WTC11 (cell line): ENCODE measurements around the gene KCNJ14.

ENCODE experiments used
- IRF2 ChIP-seq: sonication (generic); formaldehyde crosslinking; IDR thresholded peaks from 2 replicates; pipeline ENCODE4 v1.8.0; 2022; ENCODE audit warnings: low read depth, missing genetic modification reagents, borderline replicate concordance
- JUN ChIP-seq: sonication (generic); formaldehyde crosslinking; IDR thresholded peaks from 2 replicates; pipeline ENCODE4 v1.8.0; 2023; ENCODE audit warnings: mild to moderate bottlenecking, missing genetic modification reagents
- SMAD3 ChIP-seq: sonication (generic); formaldehyde crosslinking; IDR thresholded peaks from 2 replicates; pipeline ENCODE4 v1.8.0; 2022; ENCODE audit warnings: missing genetic modification reagents, mild to moderate bottlenecking, borderline replicate concordance
- TCF7 ChIP-seq: sonication (generic); formaldehyde crosslinking; IDR thresholded peaks from 2 replicates; pipeline ENCODE4 v1.8.0; 2022; ENCODE audit warnings: mild to moderate bottlenecking, low read depth, missing genetic modification reagents, moderate library complexity
- ZNF232 ChIP-seq: sonication (generic); formaldehyde crosslinking; IDR thresholded peaks from 2 replicates; pipeline ENCODE4 v1.8.0; 2022; ENCODE audit warnings: mild to moderate bottlenecking, missing genetic modification reagents
- ZNF317 ChIP-seq: sonication (generic); formaldehyde crosslinking; IDR thresholded peaks from 2 replicates; pipeline ENCODE4 v1.8.1; 2023; ENCODE audit warnings: low read depth, mild to moderate bottlenecking, moderate library complexity, missing genetic modification reagents, borderline replicate concordance
- ZNF423 ChIP-seq: fragments of 250-450 bp; sonication (Bioruptor Pico); IDR thresholded peaks from 2 replicates; pipeline ENCODE4 v2.1.2; 2022; ENCODE audit warnings: mild to moderate bottlenecking, moderate library complexity
- TF ChIP-seq, protein P1 (sequence below): sonication (generic); formaldehyde crosslinking; IDR thresholded peaks from 2 replicates; pipeline ENCODE4 v1.8.1; 2022; ENCODE audit warnings: low read depth, mild to moderate bottlenecking, moderate library complexity, missing genetic modification reagents, borderline replicate concordance
- TF ChIP-seq, protein P2 (sequence below): fragments of 200-600 bp; IDR thresholded peaks from 2 replicates; pipeline ENCODE4 v1.8.0; 2022; ENCODE audit warnings: antibody characterized with exemption
- TF ChIP-seq, protein P3 (sequence below): sonication (generic); formaldehyde crosslinking; IDR thresholded peaks from 2 replicates; pipeline ENCODE4 v1.8.1; 2022; ENCODE audit warnings: mild to moderate bottlenecking, moderate library complexity, missing genetic modification reagents

DNA sequence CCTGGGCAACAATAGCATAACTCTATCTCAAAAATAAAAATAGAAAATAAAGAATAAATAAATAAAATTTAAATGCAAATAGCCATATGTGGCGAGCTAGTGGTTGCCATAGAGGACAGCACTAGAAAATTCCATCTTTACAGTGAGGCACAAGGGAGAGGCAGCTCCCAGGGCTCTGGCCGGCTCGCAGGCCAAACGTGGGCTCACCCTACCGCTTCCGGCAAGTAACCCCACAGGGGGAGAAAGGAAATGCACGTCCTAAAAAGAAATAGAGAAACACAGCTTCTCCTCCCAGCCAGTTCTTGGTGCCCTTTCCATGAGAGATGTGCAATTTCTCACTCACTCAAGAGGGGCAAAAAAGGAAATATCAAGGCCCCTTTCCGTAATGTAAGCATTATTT, 22.0 kb upstream of the KCNJ14 start:
- TF ChIP-seq, protein P1, sequence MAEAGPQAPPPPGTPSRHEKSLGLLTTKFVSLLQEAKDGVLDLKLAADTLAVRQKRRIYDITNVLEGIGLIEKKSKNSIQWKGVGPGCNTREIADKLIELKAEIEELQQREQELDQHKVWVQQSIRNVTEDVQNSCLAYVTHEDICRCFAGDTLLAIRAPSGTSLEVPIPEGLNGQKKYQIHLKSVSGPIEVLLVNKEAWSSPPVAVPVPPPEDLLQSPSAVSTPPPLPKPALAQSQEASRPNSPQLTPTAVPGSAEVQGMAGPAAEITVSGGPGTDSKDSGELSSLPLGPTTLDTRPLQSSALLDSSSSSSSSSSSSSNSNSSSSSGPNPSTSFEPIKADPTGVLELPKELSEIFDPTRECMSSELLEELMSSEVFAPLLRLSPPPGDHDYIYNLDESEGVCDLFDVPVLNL (CRISPR knock-in tag): no peak
- no peak for TF ChIP-seq ZNF232
- TF ChIP-seq JUN (CRISPR knock-in tag): no peak
- TF ChIP-seq, protein P2, sequence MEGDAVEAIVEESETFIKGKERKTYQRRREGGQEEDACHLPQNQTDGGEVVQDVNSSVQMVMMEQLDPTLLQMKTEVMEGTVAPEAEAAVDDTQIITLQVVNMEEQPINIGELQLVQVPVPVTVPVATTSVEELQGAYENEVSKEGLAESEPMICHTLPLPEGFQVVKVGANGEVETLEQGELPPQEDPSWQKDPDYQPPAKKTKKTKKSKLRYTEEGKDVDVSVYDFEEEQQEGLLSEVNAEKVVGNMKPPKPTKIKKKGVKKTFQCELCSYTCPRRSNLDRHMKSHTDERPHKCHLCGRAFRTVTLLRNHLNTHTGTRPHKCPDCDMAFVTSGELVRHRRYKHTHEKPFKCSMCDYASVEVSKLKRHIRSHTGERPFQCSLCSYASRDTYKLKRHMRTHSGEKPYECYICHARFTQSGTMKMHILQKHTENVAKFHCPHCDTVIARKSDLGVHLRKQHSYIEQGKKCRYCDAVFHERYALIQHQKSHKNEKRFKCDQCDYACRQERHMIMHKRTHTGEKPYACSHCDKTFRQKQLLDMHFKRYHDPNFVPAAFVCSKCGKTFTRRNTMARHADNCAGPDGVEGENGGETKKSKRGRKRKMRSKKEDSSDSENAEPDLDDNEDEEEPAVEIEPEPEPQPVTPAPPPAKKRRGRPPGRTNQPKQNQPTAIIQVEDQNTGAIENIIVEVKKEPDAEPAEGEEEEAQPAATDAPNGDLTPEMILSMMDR: no peak
- no peak for TF ChIP-seq ZNF317
- no peak for TF ChIP-seq TCF7 (CRISPR knock-in tag)
- TF ChIP-seq SMAD3 (CRISPR knock-in tag): no peak
- no peak for TF ChIP-seq IRF2 (CRISPR knock-in tag)
- no peak for TF ChIP-seq ZNF423 (CRISPR knock-in tag)
- TF ChIP-seq, protein P3, sequence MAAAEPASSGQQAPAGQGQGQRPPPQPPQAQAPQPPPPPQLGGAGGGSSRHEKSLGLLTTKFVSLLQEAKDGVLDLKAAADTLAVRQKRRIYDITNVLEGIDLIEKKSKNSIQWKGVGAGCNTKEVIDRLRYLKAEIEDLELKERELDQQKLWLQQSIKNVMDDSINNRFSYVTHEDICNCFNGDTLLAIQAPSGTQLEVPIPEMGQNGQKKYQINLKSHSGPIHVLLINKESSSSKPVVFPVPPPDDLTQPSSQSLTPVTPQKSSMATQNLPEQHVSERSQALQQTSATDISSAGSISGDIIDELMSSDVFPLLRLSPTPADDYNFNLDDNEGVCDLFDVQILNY (CRISPR knock-in tag): no peak
